ENCODE measurements around the gene ERICH4.

DNA sequence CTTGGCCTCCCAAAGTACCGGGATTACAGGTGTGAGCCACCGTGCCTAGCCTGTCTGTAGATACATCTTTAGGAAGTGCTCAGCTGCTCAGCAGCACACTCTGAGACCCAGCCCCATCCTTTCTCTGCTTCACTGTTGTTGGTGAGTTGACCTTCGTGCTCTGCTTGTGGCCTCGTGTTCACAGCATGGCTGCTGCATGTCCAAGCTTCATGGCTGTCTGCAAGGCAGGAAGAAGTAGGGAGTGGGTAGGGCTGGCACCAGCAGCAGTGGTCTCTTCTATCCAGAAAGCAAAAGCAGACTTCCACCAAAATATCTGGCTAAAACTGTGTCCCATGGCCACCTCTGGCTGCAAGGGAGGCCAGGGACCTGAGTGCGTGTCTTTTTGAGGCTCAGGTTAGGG is 30.0 kb upstream of the ERICH4 start:
- TF ChIP-seq, protein P1, sequence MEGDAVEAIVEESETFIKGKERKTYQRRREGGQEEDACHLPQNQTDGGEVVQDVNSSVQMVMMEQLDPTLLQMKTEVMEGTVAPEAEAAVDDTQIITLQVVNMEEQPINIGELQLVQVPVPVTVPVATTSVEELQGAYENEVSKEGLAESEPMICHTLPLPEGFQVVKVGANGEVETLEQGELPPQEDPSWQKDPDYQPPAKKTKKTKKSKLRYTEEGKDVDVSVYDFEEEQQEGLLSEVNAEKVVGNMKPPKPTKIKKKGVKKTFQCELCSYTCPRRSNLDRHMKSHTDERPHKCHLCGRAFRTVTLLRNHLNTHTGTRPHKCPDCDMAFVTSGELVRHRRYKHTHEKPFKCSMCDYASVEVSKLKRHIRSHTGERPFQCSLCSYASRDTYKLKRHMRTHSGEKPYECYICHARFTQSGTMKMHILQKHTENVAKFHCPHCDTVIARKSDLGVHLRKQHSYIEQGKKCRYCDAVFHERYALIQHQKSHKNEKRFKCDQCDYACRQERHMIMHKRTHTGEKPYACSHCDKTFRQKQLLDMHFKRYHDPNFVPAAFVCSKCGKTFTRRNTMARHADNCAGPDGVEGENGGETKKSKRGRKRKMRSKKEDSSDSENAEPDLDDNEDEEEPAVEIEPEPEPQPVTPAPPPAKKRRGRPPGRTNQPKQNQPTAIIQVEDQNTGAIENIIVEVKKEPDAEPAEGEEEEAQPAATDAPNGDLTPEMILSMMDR (IDR thresholded peaks at IDR 0.05; ENCODE audit: low read depth, low read length, poor library complexity, severe bottlenecking) = no peak
- no peak for TF ChIP-seq EZH2phosphoT487 (IDR thresholded peaks at IDR 0.05; ENCODE audit: borderline replicate concordance, low read length)

Measured in DOHH2 (cell line).